ENCODE data around the gene PRPH. TPM values are rescaled to one million over a fixed set of nuclear protein-coding genes. Genes with fewer than 3 reads are reported as not detected.

PRPH gene
- total RNA-seq: under 0.01 and 0.85 TPM in 2 replicates

GRCh38 chr12:49295082-49295936, at the start of gene PRPH:
Gene PRPH, plus strand, starts transcription at chr12:49295147. Its CDS starts 54 bp downstream, at chr12:49295201.

GRCh38 chr12:49264873-49265792, 29.8 kb upstream of the PRPH start, which contains the start of gene TUBA1C:
Gene TUBA1C, plus strand, starts transcription at chr12:49265082. Its CDS starts 100 bp downstream, at chr12:49265182.

GRCh38 chr12:49322708-49323523, 28.0 kb downstream of the PRPH start, which contains the start of gene TROAP:
Gene TROAP, plus strand, starts transcription at chr12:49323255. Its CDS starts 354 bp downstream, at chr12:49323609.

GRCh38 chr12:49336645-49337584, 42.0 kb downstream of the PRPH start, which contains the start of gene C1QL4:
Gene C1QL4, minus strand, starts transcription at chr12:49337188. Its CDS starts 711 bp downstream, at chr12:49336477.

GRCh38 chr12:49346659-49347310, 51.8 kb downstream of the PRPH start, which contains the start of gene DNAJC22:
Gene DNAJC22, plus strand, starts transcription at chr12:49346888. Its CDS starts 1,985 bp downstream, at chr12:49348873.

Other genes with a start within 250 kb of the PRPH start
- 19.7 and 25.9 TPM in 2 replicates for gene KMT2D, start 234.4 kb upstream of the PRPH start, total RNA-seq
- gene RHEBL1, start 225.2 kb upstream of the PRPH start, total RNA-seq: 0.56 and 1.2 TPM in 2 replicates
- gene DHH, start 200.3 kb upstream of the PRPH start, total RNA-seq: 0.19 TPM in 1 of 2 replicates, not detected in the other
- 60.6 and 66.2 TPM in 2 replicates for gene LMBR1L, start 184.3 kb upstream of the PRPH start, total RNA-seq
- gene TUBA1B, start 163.8 kb upstream of the PRPH start, total RNA-seq: 957 and 3,447 TPM in 2 replicates
- 439 and 1,042 TPM in 2 replicates for gene TUBA1A, start 106.1 kb upstream of the PRPH start, total RNA-seq
- 261 and 1,440 TPM in 2 replicates for gene TUBA1C, start 30.1 kb upstream of the PRPH start, total RNA-seq
- 1.1 and 9.4 TPM in 2 replicates for gene TROAP, start 28.1 kb downstream of the PRPH start, total RNA-seq
- gene C1QL4, start 42.0 kb downstream of the PRPH start, total RNA-seq: 0.28 and 0.38 TPM in 2 replicates
- gene DNAJC22, start 51.7 kb downstream of the PRPH start, total RNA-seq: 1.7 and 2.5 TPM in 2 replicates
- 27.3 and 28.8 TPM in 2 replicates for gene SPATS2, start 72.3 kb downstream of the PRPH start, total RNA-seq
- under 0.01 and 0.28 TPM in 2 replicates for gene KCNH3, start 243.9 kb downstream of the PRPH start, total RNA-seq

Data from regular cardiac myocyte (primary cell).